CD4-positive, alpha-beta T cell (primary cell): ENCODE results near the gene PARVB. TPM values are rescaled to one million over a fixed set of nuclear protein-coding genes. Genes with fewer than 3 reads are reported as not detected.
A peak's percentile ranks its signal among the peaks of the same experiment; 100 is the strongest.

Experiments used
- ATAC-seq: fragments of 200-7000 bp; cut with Tn5 transposase; one replicate; pipeline ENCODE4 v1.10.0; 2022; ENCODE audit warnings: mild to moderate bottlenecking; ENCODE audit not compliant: poor library complexity
- CTCF ChIA-PET: fragments of 350-600 bp; sonication (Branson Sonifier 250); formaldehyde crosslinking; loops from one replicate; lab custom pipeline; 2021; ENCODE audit warnings: antibody characterized with exemption, inconsistent platforms; lab: Charles Lee
- POLR2A ChIA-PET: fragments of 350-600 bp; sonication (Branson Sonifier 250); formaldehyde crosslinking; loops from one replicate; lab custom pipeline; 2021; ENCODE audit warnings: antibody characterized with exemption, inconsistent platforms; lab: Charles Lee
- DNase-seq, 14 experiments: peaks; one replicate each; pipeline ENCODE4 v3.0.0-alpha.2; 2013 to 2020; ENCODE audit warnings: mixed read lengths in 2 of 14
- H3K27ac ChIP-seq, 2 donors: one replicate each; pipeline versions ENCODE4 v1.5.1 to v1.7.0; 2013; ENCODE audit warnings: low read length in 2 of 2, low read depth in 1 of 2, mild to moderate bottlenecking in 1 of 2
- H3K27me3 ChIP-seq, 2 experiments: 1 replicate in 1 of 2; 2 replicates in 1 of 2; pipeline versions ENCODE4 v1.6.1 to v1.7.0; 2013; ENCODE audit warnings: low read length in 2 of 2, control low read depth in 1 of 2, mild to moderate bottlenecking in 1 of 2, moderate library complexity in 1 of 2; ENCODE audit not compliant: insufficient read depth in 2 of 2, control insufficient read depth in 1 of 2
- H3K36me3 ChIP-seq: one replicate; pipeline ENCODE4 v1.6.1; 2013; ENCODE audit warnings: low read length, control low read depth; ENCODE audit not compliant: insufficient read depth
- H3K4me1 ChIP-seq: one replicate; pipeline ENCODE4 v1.6.1; 2013; ENCODE audit warnings: low read length, control low read depth; ENCODE audit not compliant: insufficient read depth
- H3K4me3 ChIP-seq: one replicate; pipeline ENCODE4 v1.5.1; 2013; ENCODE audit warnings: mild to moderate bottlenecking, low read length, moderate library complexity
- H3K9me3 ChIP-seq, 2 experiments: 1 replicate in 1 of 2; 2 replicates in 1 of 2; pipeline versions ENCODE4 v1.6.1 to v1.7.0; 2013; ENCODE audit warnings: low read length in 2 of 2, mild to moderate bottlenecking in 2 of 2, control low read depth in 1 of 2, moderate library complexity in 1 of 2; ENCODE audit not compliant: control insufficient read depth in 1 of 2, insufficient read depth in 1 of 2
- H3K27ac Mint-ChIP-seq: one replicate; pipeline ENCODE4 v1.8.0; 2020; ENCODE audit warnings: mixed read lengths
- H3K27me3 Mint-ChIP-seq: one replicate; pipeline ENCODE4 v1.8.0; 2021; ENCODE audit warnings: mixed read lengths
- H3K36me3 Mint-ChIP-seq: one replicate; pipeline ENCODE4 v1.8.0; 2021; ENCODE audit warnings: low read depth, mixed read lengths
- H3K4me1 Mint-ChIP-seq: one replicate; pipeline ENCODE4 v1.8.0; 2021; ENCODE audit warnings: low read depth, mixed read lengths
- H3K4me3 Mint-ChIP-seq: one replicate; pipeline ENCODE4 v1.8.0; 2020; ENCODE audit warnings: mild to moderate bottlenecking, mixed read lengths
- H3K9me3 Mint-ChIP-seq: one replicate; pipeline ENCODE4 v1.8.0; 2020; ENCODE audit warnings: mixed read lengths
- CTCF ChIP-seq: fragments of 200-600 bp; IDR thresholded peaks from one replicate; pipeline ENCODE4 v1.8.0; 2022; ENCODE audit warnings: antibody characterized with exemption, mild to moderate bottlenecking
- intact Hi-C, 2 experiments: fragments of 100-400 bp; cut with DNase I in 1 of 2; cut with micrococcal nuclease in 1 of 2; formaldehyde crosslinking; loops; one replicate each; pipeline versions ENCODE4 v1.15.1 to v1.9.0; 2023 to 2025; cut with DNase I, micrococcal nuclease
- total RNA-seq, 174 experiments: library from RNA in 2 of 174; stranded (reverse) in 2 of 174; gene quantifications; one replicate each; pipeline ENCODE4 v1.2.3 and lab custom pipeline; 2021 to 2026

The PARVB gene
- total RNA-seq, 2 experiments from 2014 or later = 6.2 to 6.4 TPM

GRCh38 chr22:44182588-44183286, 158.6 kb downstream of the PARVB start:
- Histone ChIP-seq H3K27me3 (no peaks in the 10 kb centered on the region), H3K9me3 (no peaks in the 10 kb centered on the region), H3K4me1 (peaks cover 37% of the 10 kb centered on the region), H3K36me3 (peaks cover 29% of the 10 kb centered on the region), H3K27ac (peak overlapping the region; percentile 75 to 77), H3K4me3 (peak overlapping the region; percentile 88)
- Mint-ChIP-seq H3K9me3 (no peaks in the 10 kb centered on the region), H3K36me3 (peaks cover 21% of the 10 kb centered on the region), H3K27ac (peak overlapping the region; percentile 88), H3K4me3 (peak overlapping the region; percentile 85), H3K4me1 (peaks cover 40% of the 10 kb centered on the region), H3K27me3 (no peaks in the 10 kb centered on the region)
- intact Hi-C loops = loop anchor here in 1 of 2 experiments (5.0 to 10.0 kb wide), 6 partner anchors 100 to 482 kb away; partner anchors contain the start of genes RTL6 and SAMM50
- TF ChIP-seq CTCF = no peak
- peak in 11 of 14 experiments; percentile 11 to 79 (median 28) for DNase-seq
- peak; percentile 14 for ATAC-seq
- CTCF ChIA-PET = interaction anchor here (1.0 to 3.6 kb wide), 2 partner anchors 190 to 502 kb away, joined by 3 to 10 read pairs; no protein-coding TSS in a partner anchor
- POLR2A ChIA-PET = interaction anchor here (0.8 to 1.0 kb wide), 2 partner anchors 11 to 272 kb away, joined by 3 read pairs; no protein-coding TSS in a partner anchor

GRCh38 chr22:44183287-44183588, 159.1 kb downstream of the PARVB start:
- peak overlapping the region; percentile 88 for H3K27ac Mint-ChIP-seq
- no peaks in the 10 kb centered on the region for H3K27me3 Mint-ChIP-seq
- ChIA-PET POLR2A (interaction anchor here (0.8 to 1.0 kb wide), 2 partner anchors 10 to 272 kb away, joined by 3 read pairs; no protein-coding TSS in a partner anchor), CTCF (interaction anchor here (3.6 kb wide), 1 partner anchor 190 kb away, joined by 10 read pairs; no protein-coding TSS in a partner anchor)
- ATAC-seq = no peak
- peaks cover 21% of the 10 kb centered on the region for H3K36me3 Mint-ChIP-seq
- Histone ChIP-seq H3K27ac (peak overlapping the region; percentile 75 to 77), H3K9me3 (no peaks in the 10 kb centered on the region), H3K4me3 (peak overlapping the region; percentile 88), H3K4me1 (peaks cover 37% of the 10 kb centered on the region), H3K36me3 (peaks cover 29% of the 10 kb centered on the region), H3K27me3 (no peaks in the 10 kb centered on the region)
- H3K4me3 Mint-ChIP-seq = peak overlapping the region; percentile 85
- TF ChIP-seq CTCF = no peak
- H3K4me1 Mint-ChIP-seq = peaks cover 40% of the 10 kb centered on the region
- DNase-seq = no peak
- H3K9me3 Mint-ChIP-seq = no peaks in the 10 kb centered on the region
- intact Hi-C loops = loop anchor here in 1 of 2 experiments (5.0 to 10.0 kb wide), 6 partner anchors 101 to 482 kb away; partner anchors contain the start of genes RTL6 and SAMM50

GRCh38 chr22:44184006-44184405, 159.9 kb downstream of the PARVB start:
- no peaks in the 10 kb centered on the region for H3K27me3 Mint-ChIP-seq
- Histone ChIP-seq H3K4me1 (peaks cover 37% of the 10 kb centered on the region), H3K9me3 (no peaks in the 10 kb centered on the region), H3K36me3 (peaks cover 29% of the 10 kb centered on the region), H3K27ac (no peak overlapping the region), H3K27me3 (no peaks in the 10 kb centered on the region), H3K4me3 (no peak overlapping the region)
- H3K4me3 Mint-ChIP-seq = peak overlapping the region; percentile 85
- intact Hi-C loops = loop anchor here in 1 of 2 experiments (5.0 to 10.0 kb wide), 6 partner anchors 102 to 481 kb away; partner anchors contain the start of genes RTL6 and SAMM50
- H3K36me3 Mint-ChIP-seq = peaks cover 21% of the 10 kb centered on the region
- ChIA-PET CTCF (no interaction called here), POLR2A (no interaction called here)
- no peaks in the 10 kb centered on the region for H3K9me3 Mint-ChIP-seq
- no peak for ATAC-seq
- H3K27ac Mint-ChIP-seq = peak overlapping the region; percentile 88
- H3K4me1 Mint-ChIP-seq = peaks cover 40% of the 10 kb centered on the region
- no peak for DNase-seq
- no peak for TF ChIP-seq CTCF
